Measurements from ENCODE around the gene ALPI.
"Not testable (repeated sequence)": the region's sequence is repeated elsewhere in the genome, so short reads cannot be mapped to it uniquely, and the experiment has no call there.

ALPI gene

DNA sequence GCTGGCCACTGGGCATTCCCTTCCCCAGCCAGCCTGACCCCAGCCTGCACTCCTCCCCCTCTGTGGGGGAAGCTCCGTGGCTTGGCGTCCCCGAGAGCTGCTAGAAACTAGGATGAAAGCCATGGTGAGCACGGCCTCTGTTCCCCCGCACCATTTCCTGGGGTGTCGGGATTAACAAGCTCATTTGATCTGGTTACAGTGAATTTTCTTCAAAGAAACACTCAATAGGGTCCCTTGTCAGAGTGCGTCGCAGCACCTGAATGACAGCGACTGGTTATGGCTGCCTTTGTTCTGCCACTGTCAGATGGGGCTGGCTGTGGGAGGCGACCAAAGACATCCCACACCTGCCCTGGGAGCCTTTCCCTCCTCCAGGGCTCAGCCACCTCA, 7.7 kb upstream of the ALPI start:
- TF ChIP-seq, protein P1, sequence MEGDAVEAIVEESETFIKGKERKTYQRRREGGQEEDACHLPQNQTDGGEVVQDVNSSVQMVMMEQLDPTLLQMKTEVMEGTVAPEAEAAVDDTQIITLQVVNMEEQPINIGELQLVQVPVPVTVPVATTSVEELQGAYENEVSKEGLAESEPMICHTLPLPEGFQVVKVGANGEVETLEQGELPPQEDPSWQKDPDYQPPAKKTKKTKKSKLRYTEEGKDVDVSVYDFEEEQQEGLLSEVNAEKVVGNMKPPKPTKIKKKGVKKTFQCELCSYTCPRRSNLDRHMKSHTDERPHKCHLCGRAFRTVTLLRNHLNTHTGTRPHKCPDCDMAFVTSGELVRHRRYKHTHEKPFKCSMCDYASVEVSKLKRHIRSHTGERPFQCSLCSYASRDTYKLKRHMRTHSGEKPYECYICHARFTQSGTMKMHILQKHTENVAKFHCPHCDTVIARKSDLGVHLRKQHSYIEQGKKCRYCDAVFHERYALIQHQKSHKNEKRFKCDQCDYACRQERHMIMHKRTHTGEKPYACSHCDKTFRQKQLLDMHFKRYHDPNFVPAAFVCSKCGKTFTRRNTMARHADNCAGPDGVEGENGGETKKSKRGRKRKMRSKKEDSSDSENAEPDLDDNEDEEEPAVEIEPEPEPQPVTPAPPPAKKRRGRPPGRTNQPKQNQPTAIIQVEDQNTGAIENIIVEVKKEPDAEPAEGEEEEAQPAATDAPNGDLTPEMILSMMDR (IDR thresholded peaks at IDR 0.05; ENCODE audit: low read depth, low read length): no peak
- no peak for DNase-seq (ENCODE audit: extremely low read depth, low read depth)

DNA sequence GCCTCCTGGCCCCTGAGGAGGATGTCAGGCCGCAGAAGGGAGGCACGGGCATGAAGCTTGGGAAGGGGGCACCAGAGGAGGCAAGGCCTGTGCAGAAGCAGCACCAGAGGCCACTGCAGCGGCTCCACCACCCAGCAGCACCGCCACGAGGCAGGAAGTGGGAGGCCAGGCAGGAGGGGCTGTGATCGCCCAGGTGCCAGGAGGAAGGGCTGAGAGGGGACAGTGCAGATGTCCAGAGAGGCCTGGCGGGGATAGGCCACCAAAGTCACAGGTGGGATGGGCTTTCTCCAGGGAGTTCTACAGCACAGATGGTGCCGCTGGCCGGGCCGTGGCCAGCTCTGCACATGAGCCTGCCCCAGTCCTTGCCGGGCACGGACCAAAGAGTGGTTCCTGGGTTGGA, 6.0 kb upstream of the ALPI start:
- DNase-seq (ENCODE audit: extremely low read depth, low read depth): no peak
- TF ChIP-seq, protein P1 (IDR thresholded peaks at IDR 0.05; ENCODE audit: low read depth, low read length): no peak

DNA sequence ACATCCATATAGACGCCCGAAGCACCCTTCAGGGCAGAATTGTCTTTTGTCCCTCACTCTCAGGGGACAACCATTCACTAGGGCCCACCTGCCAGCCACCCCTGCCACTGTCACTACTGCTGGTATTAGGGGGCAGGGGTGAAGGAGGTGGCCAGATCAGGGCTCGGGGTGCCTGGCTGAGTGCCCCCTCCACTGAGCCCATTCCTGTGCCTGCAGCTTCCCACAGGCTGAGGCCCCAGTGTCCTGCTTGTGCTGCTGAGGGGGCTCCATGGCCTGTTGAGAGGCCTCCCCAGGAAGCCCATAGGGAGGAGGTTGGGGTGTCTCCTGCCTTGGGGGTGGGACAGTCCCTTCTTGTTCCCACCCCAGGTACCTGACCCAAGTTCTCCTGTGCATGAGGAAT, 4.3 kb upstream of the ALPI start:
- DNase-seq (ENCODE audit: extremely low read depth, low read depth): not testable (repeated sequence)

GRCh38 chr2:232454630-232455029, 1.3 kb upstream of the ALPI start:
- TF ChIP-seq, protein P1 (IDR thresholded peaks at IDR 0.05; ENCODE audit: low read depth, low read length): no peak
- DNase-seq (ENCODE audit: extremely low read depth, low read depth): no peak

GRCh38 chr2:232456296-232457120, 555 bp downstream of the ALPI start:
- DNase-seq (ENCODE audit: extremely low read depth, low read depth): no peak
- TF ChIP-seq, protein P1 (IDR thresholded peaks at IDR 0.05; ENCODE audit: low read depth, low read length): no peak

DNA sequence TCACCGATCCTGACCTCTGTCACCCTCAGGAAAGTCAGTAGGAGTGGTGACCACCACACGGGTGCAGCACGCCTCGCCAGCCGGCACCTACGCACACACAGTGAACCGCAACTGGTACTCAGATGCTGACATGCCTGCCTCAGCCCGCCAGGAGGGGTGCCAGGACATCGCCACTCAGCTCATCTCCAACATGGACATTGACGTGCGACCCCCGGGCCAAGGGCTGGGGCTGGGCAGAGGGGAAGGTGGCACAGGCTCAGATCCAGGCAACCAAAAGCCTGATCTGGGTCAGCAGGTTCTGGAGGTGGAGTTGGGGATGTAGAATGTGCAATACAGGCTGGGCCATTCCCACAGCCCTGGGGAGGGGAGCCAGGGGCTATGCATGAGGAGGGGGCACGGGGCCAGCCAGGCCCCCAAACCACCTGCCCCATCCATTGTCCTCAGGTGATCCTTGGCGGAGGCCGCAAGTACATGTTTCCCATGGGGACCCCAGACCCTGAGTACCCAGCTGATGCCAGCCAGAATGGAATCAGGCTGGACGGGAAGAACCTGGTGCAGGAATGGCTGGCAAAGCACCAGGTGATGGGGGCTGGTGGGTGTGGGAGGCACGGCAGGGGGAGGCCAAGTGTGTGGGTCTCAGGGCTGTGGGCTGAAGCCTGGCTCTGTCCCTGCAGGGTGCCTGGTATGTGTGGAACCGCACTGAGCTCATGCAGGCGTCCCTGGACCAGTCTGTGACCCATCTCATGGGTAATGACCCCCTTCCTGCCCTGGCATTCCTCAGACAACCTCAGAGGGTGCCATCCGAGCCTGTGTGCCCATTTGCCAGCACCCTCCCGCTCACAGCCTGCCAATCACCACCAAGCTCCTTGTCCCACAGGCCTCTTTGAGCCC, 1.4 kb downstream of the ALPI start:
- TF ChIP-seq, protein P1 (IDR thresholded peaks at IDR 0.05; ENCODE audit: low read depth, low read length): no peak

GRCh38 chr2:232458051-232458660, 2.2 kb downstream of the ALPI start:
- DNase-seq (ENCODE audit: extremely low read depth, low read depth): no peak

More for the DNA sequence above, 1.4 kb downstream of the ALPI start:
- no peak for DNase-seq (ENCODE audit: extremely low read depth, low read depth)

More at GRCh38 chr2:232458051-232458660, 2.2 kb downstream of the ALPI start:
- TF ChIP-seq, protein P1 (IDR thresholded peaks at IDR 0.05; ENCODE audit: low read depth, low read length): no peak
